Measurements from ENCODE around the gene DICER1.

Gene DICER1

DNA sequence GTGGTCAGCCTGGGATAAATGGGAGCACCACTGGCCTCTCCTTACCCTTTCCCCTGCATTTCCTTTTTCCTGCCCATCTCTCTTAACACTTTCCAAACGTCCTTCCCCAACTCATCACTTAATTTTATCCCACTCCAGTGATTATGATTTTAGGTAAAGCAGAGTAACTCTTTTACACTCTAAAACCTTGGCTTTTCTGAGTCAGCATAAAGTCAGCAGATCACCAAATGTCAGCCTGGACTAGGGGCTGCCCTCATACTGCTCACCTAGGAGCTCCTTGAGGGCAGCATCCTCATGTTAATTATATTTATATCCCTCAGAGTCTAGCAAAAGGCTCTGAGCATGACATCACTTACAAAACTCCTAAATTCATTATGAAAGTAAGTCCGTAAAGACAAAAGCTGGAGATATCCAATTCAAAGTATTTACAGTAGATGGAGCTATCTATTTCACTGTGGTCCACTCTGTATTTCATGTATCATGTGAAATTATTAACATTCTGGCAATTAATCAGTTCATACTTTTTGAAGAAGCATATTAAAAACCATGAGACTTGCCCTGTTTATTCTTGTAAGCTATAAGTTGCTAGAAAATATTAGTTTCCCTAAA, 17.0 kb upstream of the DICER1 start:
- H3K27ac ChIP-seq (ENCODE audit: low read depth, low read length): no peak overlapping the region
- no peaks in the 10 kb centered on the region for H3K9me2 ChIP-seq (replicated peaks; ENCODE audit: control insufficient read depth, low read length)
- no peaks in the 10 kb centered on the region for H3K36me3 ChIP-seq (ENCODE audit: control insufficient read depth, low read length)
- peaks cover 16% of the 10 kb centered on the region for H3K27me3 ChIP-seq (ENCODE audit: control insufficient read depth, low read length)
- H3K79me2 ChIP-seq (ENCODE audit: control insufficient read depth, low read length): no peaks in the 10 kb centered on the region
- H3F3A ChIP-seq (ENCODE audit: control insufficient read depth, insufficient read depth): peaks cover 5% of the 10 kb centered on the region; the same call in 1 of the 2 replicates
- no peaks in the 10 kb centered on the region for H3K9me3 ChIP-seq (ENCODE audit: control insufficient read depth, insufficient read depth, low read length)
- no peak overlapping the region for H3K4me2 ChIP-seq (ENCODE audit: low read length)
- H4K20me1 ChIP-seq (ENCODE audit: control insufficient read depth, insufficient read depth, low read depth, low read length): no peaks in the 10 kb centered on the region
- H3K4me3 ChIP-seq (ENCODE audit: low read length): no peak overlapping the region
- no peaks in the 10 kb centered on the region for H3K4me1 ChIP-seq (ENCODE audit: control insufficient read depth, low read length)
- no peak for TF ChIP-seq EZH2phosphoT487 (IDR thresholded peaks at IDR 0.05; ENCODE audit: borderline replicate concordance, low read length)

DNA sequence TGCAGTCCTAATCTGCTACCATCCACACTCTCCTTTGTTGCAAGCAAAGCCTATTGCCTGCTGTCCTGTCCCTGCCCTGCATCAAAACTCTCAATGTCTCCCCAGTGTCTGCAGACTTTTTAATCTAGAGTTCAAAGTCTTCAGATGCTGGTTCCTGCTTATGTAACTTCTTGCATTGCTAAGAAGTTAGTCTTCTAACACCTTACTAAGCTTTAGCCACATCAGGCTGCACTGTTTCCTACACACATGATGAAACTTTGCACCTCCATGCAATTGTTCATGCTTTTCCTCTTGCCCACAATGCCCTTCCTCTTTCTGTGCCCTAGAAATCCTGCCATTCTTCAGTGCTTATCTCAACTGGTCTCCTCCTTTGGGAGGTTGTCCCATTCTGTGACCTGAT, 16.2 kb upstream of the DICER1 start:
- Histone ChIP-seq H3K27me3 (ENCODE audit: control insufficient read depth, low read length) (peaks cover 16% of the 10 kb centered on the region), H3F3A (ENCODE audit: control insufficient read depth, insufficient read depth) (peaks cover 5% of the 10 kb centered on the region; the same call in 1 of the 2 replicates), H3K36me3 (ENCODE audit: control insufficient read depth, low read length) (no peaks in the 10 kb centered on the region), H3K9me3 (ENCODE audit: control insufficient read depth, insufficient read depth, low read length) (no peaks in the 10 kb centered on the region), H3K4me2 (ENCODE audit: low read length) (no peak overlapping the region), H4K20me1 (ENCODE audit: control insufficient read depth, insufficient read depth, low read depth, low read length) (no peaks in the 10 kb centered on the region), H3K79me2 (ENCODE audit: control insufficient read depth, low read length) (no peaks in the 10 kb centered on the region), H3K4me1 (ENCODE audit: control insufficient read depth, low read length) (no peaks in the 10 kb centered on the region), H3K9me2 (replicated peaks; ENCODE audit: control insufficient read depth, low read length) (no peaks in the 10 kb centered on the region), H3K27ac (ENCODE audit: low read depth, low read length) (no peak overlapping the region), H3K4me3 (ENCODE audit: low read length) (no peak overlapping the region)
- TF ChIP-seq EZH2phosphoT487 (IDR thresholded peaks at IDR 0.05; ENCODE audit: borderline replicate concordance, low read length): no peak
- TF ChIP-seq, protein P1, sequence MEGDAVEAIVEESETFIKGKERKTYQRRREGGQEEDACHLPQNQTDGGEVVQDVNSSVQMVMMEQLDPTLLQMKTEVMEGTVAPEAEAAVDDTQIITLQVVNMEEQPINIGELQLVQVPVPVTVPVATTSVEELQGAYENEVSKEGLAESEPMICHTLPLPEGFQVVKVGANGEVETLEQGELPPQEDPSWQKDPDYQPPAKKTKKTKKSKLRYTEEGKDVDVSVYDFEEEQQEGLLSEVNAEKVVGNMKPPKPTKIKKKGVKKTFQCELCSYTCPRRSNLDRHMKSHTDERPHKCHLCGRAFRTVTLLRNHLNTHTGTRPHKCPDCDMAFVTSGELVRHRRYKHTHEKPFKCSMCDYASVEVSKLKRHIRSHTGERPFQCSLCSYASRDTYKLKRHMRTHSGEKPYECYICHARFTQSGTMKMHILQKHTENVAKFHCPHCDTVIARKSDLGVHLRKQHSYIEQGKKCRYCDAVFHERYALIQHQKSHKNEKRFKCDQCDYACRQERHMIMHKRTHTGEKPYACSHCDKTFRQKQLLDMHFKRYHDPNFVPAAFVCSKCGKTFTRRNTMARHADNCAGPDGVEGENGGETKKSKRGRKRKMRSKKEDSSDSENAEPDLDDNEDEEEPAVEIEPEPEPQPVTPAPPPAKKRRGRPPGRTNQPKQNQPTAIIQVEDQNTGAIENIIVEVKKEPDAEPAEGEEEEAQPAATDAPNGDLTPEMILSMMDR (IDR thresholded peaks at IDR 0.05; ENCODE audit: low read depth, low read length, poor library complexity, severe bottlenecking): no peak

DNA sequence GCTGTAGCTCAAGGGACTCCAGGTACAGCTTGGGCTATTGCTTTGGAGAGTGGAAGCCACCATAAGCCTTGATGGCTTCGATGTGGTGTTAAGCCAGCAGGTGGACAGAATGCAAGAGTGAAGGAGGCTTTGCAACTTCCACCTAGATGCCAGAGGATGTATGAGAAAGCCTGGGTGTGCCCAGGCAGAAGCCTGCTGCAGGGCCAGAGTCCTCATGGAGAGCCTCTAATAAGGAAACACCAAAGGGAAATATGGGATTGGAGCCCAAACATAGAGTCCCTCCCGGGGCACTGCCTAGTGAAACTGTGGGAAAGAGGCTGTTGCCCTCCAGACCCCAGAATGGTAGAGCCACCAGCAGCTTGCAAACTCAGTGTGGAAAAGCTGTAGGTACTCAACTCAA, 9.8 kb upstream of the DICER1 start:
- Histone ChIP-seq H4K20me1 (ENCODE audit: control insufficient read depth, insufficient read depth, low read depth, low read length) (no peaks in the 10 kb centered on the region), H3K9me2 (replicated peaks; ENCODE audit: control insufficient read depth, low read length) (no peaks in the 10 kb centered on the region), H3F3A (ENCODE audit: control insufficient read depth, insufficient read depth) (no peaks in the 10 kb centered on the region), H3K4me1 (ENCODE audit: control insufficient read depth, low read length) (no peaks in the 10 kb centered on the region), H3K27ac (ENCODE audit: low read depth, low read length) (no peak overlapping the region), H3K36me3 (ENCODE audit: control insufficient read depth, low read length) (no peaks in the 10 kb centered on the region), H3K4me3 (ENCODE audit: low read length) (no peak overlapping the region), H3K4me2 (ENCODE audit: low read length) (no peak overlapping the region), H3K27me3 (ENCODE audit: control insufficient read depth, low read length) (peaks cover 2% of the 10 kb centered on the region; the same call in 1 of the 2 replicates), H3K79me2 (ENCODE audit: control insufficient read depth, low read length) (no peaks in the 10 kb centered on the region), H3K9me3 (ENCODE audit: control insufficient read depth, insufficient read depth, low read length) (no peaks in the 10 kb centered on the region)
- TF ChIP-seq, protein P1 (IDR thresholded peaks at IDR 0.05; ENCODE audit: low read depth, low read length, poor library complexity, severe bottlenecking): no peak
- TF ChIP-seq EZH2phosphoT487 (IDR thresholded peaks at IDR 0.05; ENCODE audit: borderline replicate concordance, low read length): no peak

DNA sequence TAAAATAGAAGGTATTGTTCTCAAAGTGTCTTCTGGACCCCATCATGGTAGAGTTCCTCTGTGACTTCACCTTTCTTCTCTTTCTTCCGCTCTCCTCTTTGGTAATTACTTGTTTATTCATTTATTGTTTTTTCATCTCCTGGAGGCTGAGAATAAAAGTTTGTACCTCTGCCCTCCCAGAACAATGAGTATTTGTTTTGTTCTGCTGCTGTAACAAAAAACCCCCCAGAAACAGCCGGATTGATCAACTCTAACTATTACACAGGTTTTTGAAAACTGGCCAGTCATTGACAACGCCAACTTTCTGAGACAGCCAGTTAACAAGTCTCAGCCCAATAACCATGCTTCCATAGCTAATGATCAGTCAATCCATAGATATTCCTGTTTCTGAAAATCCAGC, 8.2 kb upstream of the DICER1 start:
- H3K9me2 ChIP-seq (replicated peaks; ENCODE audit: control insufficient read depth, low read length): no peaks in the 10 kb centered on the region
- no peaks in the 10 kb centered on the region for H3K36me3 ChIP-seq (ENCODE audit: control insufficient read depth, low read length)
- no peaks in the 10 kb centered on the region for H3K9me3 ChIP-seq (ENCODE audit: control insufficient read depth, insufficient read depth, low read length)
- H3K27me3 ChIP-seq (ENCODE audit: control insufficient read depth, low read length): no peaks in the 10 kb centered on the region
- no peak overlapping the region for H3K27ac ChIP-seq (ENCODE audit: low read depth, low read length)
- no peaks in the 10 kb centered on the region for H4K20me1 ChIP-seq (ENCODE audit: control insufficient read depth, insufficient read depth, low read depth, low read length)
- no peaks in the 10 kb centered on the region for H3K4me1 ChIP-seq (ENCODE audit: control insufficient read depth, low read length)
- H3K4me2 ChIP-seq (ENCODE audit: low read length): no peak overlapping the region
- no peaks in the 10 kb centered on the region; the same call in 1 of the 2 replicates for H3F3A ChIP-seq (ENCODE audit: control insufficient read depth, insufficient read depth)
- H3K4me3 ChIP-seq (ENCODE audit: low read length): no peak overlapping the region
- TF ChIP-seq, protein P1 (IDR thresholded peaks at IDR 0.05; ENCODE audit: low read depth, low read length, poor library complexity, severe bottlenecking): no peak
- TF ChIP-seq EZH2phosphoT487 (IDR thresholded peaks at IDR 0.05; ENCODE audit: borderline replicate concordance, low read length): no peak
- no peaks in the 10 kb centered on the region for H3K79me2 ChIP-seq (ENCODE audit: control insufficient read depth, low read length)

Data from DOHH2 (cell line).